GM23338 (cell line): ENCODE results near the gene HSD17B2. TPM values are rescaled to one million over a fixed set of nuclear protein-coding genes. Genes with fewer than 3 reads are reported as not detected.

Experiments
- ATAC-seq: fragments of 200-7000 bp; cut with Tn5 transposase; 3 replicates; pipeline ENCODE4 v1.9.1; 2020
- DNase-seq: peaks from one replicate; pipeline ENCODE4 v3.0.0-alpha.2; 2015; ENCODE audit warnings: low spot score
- H2AFZ ChIP-seq: fragments of 200-600 bp; sonication (generic); 2 replicates; pipeline ENCODE4 v1.8.0; 2016; ENCODE audit warnings: antibody characterized with exemption, mild to moderate bottlenecking, moderate library complexity
- H3F3A ChIP-seq: fragments of 200-600 bp; sonication (generic); replicated peaks from 2 replicates; pipeline ENCODE4 v1.8.0; 2017; ENCODE audit warnings: antibody characterized with exemption, mixed run types, low read depth
- H3K27ac ChIP-seq: fragments of 200-600 bp; sonication (generic); 2 replicates; pipeline ENCODE4 v1.6.1; 2016; ENCODE audit warnings: low read depth
- H3K27me3 ChIP-seq: fragments of 200-600 bp; sonication (generic); 2 replicates; pipeline ENCODE4 v1.8.0; 2016; ENCODE audit warnings: mild to moderate bottlenecking, mixed run types, moderate library complexity; ENCODE audit not compliant: insufficient read depth
- H3K36me3 ChIP-seq: fragments of 200-600 bp; sonication (generic); 2 replicates; pipeline ENCODE4 v1.8.0; 2016; ENCODE audit warnings: mild to moderate bottlenecking; ENCODE audit not compliant: insufficient read depth
- H3K4me1 ChIP-seq: fragments of 200-600 bp; sonication (generic); 2 replicates; pipeline ENCODE4 v1.8.0; 2016; ENCODE audit warnings: mild to moderate bottlenecking, moderate library complexity; ENCODE audit not compliant: insufficient read depth
- H3K4me2 ChIP-seq: fragments of 200-600 bp; sonication (generic); 2 replicates; pipeline ENCODE4 v1.7.1; 2017; ENCODE audit warnings: mixed run types
- H3K4me3 ChIP-seq: fragments of 200-600 bp; sonication (generic); 2 replicates; pipeline ENCODE4 v1.6.1; 2016; ENCODE audit warnings: mixed run types
- H3K79me2 ChIP-seq: fragments of 200-600 bp; sonication (generic); replicated peaks from 2 replicates; pipeline ENCODE4 v1.8.0; 2017; ENCODE audit warnings: mild to moderate bottlenecking; ENCODE audit not compliant: insufficient read depth
- H3K9me2 ChIP-seq: fragments of 200-600 bp; sonication (generic); 2 replicates; pipeline ENCODE4 v1.8.0; 2017; ENCODE audit not compliant: insufficient read depth
- H4K20me1 ChIP-seq: fragments of 200-600 bp; sonication (generic); replicated peaks from 2 replicates; pipeline ENCODE4 v1.8.0; 2017; ENCODE audit warnings: mild to moderate bottlenecking; ENCODE audit not compliant: insufficient read depth
- H3K27ac Mint-ChIP-seq: 2 replicates; pipeline ENCODE4 v1.8.0; 2020; ENCODE audit warnings: inconsistent platforms, mild to moderate bottlenecking, moderate library complexity, mixed read lengths
- H3K27me3 Mint-ChIP-seq: 3 replicates; pipeline ENCODE4 v1.8.0; 2022; ENCODE audit warnings: low read depth, mild to moderate bottlenecking, moderate library complexity, mixed read lengths, inconsistent platforms; ENCODE audit not compliant: insufficient read depth, poor library complexity
- H3K36me3 Mint-ChIP-seq: 3 replicates; pipeline ENCODE4 v1.8.0; 2021; ENCODE audit warnings: low read depth, mild to moderate bottlenecking, inconsistent platforms, moderate library complexity, mixed read lengths
- H3K4me1 Mint-ChIP-seq: 3 replicates; pipeline ENCODE4 v1.8.0; 2020; ENCODE audit warnings: mild to moderate bottlenecking, inconsistent platforms, mixed read lengths
- H3K4me3 Mint-ChIP-seq: 3 replicates; pipeline ENCODE4 v1.8.0; 2021; ENCODE audit warnings: moderate library complexity, mild to moderate bottlenecking, inconsistent platforms, mixed read lengths
- H3K9me3 Mint-ChIP-seq: 3 replicates; pipeline ENCODE4 v1.8.0; 2020; ENCODE audit warnings: moderate library complexity, mild to moderate bottlenecking, inconsistent platforms, mixed read lengths
- CREB1 ChIP-seq: fragments of 250-450 bp; sonication (Bioruptor Pico); IDR thresholded peaks from 2 replicates; pipeline ENCODE4 v1.5.0; 2020; ENCODE audit warnings: low read depth, mild to moderate bottlenecking, moderate library complexity
- CTCF ChIP-seq, 2 experiments: fragments of 200-600 bp in 1 of 2; sonication (generic) in 1 of 2; conservative IDR thresholded peaks; 2 replicates each; pipeline versions ENCODE4 v1.5.1 to v1.6.1; 2016 to 2017; ENCODE audit warnings: antibody characterized with exemption in 2 of 2, low read depth in 2 of 2, mild to moderate bottlenecking in 2 of 2, moderate library complexity in 1 of 2
- ETS1 ChIP-seq: IDR thresholded peaks from 2 replicates; pipeline ENCODE4 v1.6.1; 2016; ENCODE audit warnings: antibody characterized with exemption
- EZH2 ChIP-seq: fragments of 200-600 bp; sonication (generic); IDR thresholded peaks from one replicate; pipeline ENCODE4 v1.8.0; 2017; ENCODE audit warnings: antibody characterized with exemption, mild to moderate bottlenecking, low read depth; ENCODE audit not compliant: unreplicated experiment
- EZH2phosphoT487 ChIP-seq: fragments of 200-600 bp; sonication (generic); IDR thresholded peaks from one replicate; pipeline ENCODE4 v1.8.1; 2018; ENCODE audit warnings: antibody characterized with exemption; ENCODE audit not compliant: unreplicated experiment
- JUNB ChIP-seq: IDR thresholded peaks from one replicate; pipeline ENCODE4 v1.6.1; 2016; ENCODE audit warnings: antibody characterized with exemption; ENCODE audit not compliant: unreplicated experiment
- NANOG ChIP-seq: IDR thresholded peaks from 2 replicates; pipeline ENCODE4 v1.6.1; 2016; ENCODE audit warnings: antibody characterized with exemption, borderline replicate concordance
- POLR2AphosphoS5 ChIP-seq: IDR thresholded peaks from 2 replicates; pipeline ENCODE4 v1.6.1; 2016; ENCODE audit warnings: antibody characterized with exemption, low read depth
- STAT1 ChIP-seq: IDR thresholded peaks from one replicate; pipeline ENCODE4 v1.6.1; 2016; ENCODE audit warnings: antibody characterized with exemption; ENCODE audit not compliant: unreplicated experiment
- ZNF114 ChIP-seq: fragments of 250-450 bp; sonication (Bioruptor Pico); IDR thresholded peaks from 2 replicates; pipeline ENCODE4 v1.5.0; 2020; ENCODE audit warnings: mild to moderate bottlenecking, moderate library complexity
- ZNF331 ChIP-seq: fragments of 250-450 bp; sonication (Bioruptor Pico); IDR thresholded peaks from 2 replicates; pipeline ENCODE4 v1.5.0; 2020; ENCODE audit warnings: low read depth, mild to moderate bottlenecking, moderate library complexity
- ZNF462 ChIP-seq: fragments of 250-450 bp; sonication (Bioruptor Pico); IDR thresholded peaks from 2 replicates; pipeline ENCODE4 v1.5.0; 2020; ENCODE audit warnings: mild to moderate bottlenecking, moderate library complexity
- polyA plus RNA-seq: library from polyadenylated mRNA; unstranded; fragments of >200 nt; fragmentation: Nextera tagmentation; extraction: Ambion mirVana; gene quantifications from 2 replicates; pipeline ENCODE4 v1.2.1, GENCODE V29; 2016
- total RNA-seq: library from RNA; depleted of rRNA; stranded (reverse); fragments of >200 nt; shearing (Covaris generic); gene quantifications from 2 replicates; pipeline ENCODE4 v1.2.3, GENCODE V29; 2014

The HSD17B2 gene
- total and polyA plus RNA-seq, 2 experiments from 2014 or later = 0.29 TPM; not detected in 1

- no peak overlapping the region for H3K4me3 Mint-ChIP-seq
- H3K4me2 ChIP-seq = no peak overlapping the region
- H3F3A ChIP-seq = no peaks in the 10 kb centered on the region
- H3K4me1 ChIP-seq = no peaks in the 10 kb centered on the region
- TF ChIP-seq STAT1 = no peak
- TF ChIP-seq EZH2 = no peak
- TF ChIP-seq CREB1 (CRISPR knock-in tag) = no peak
- TF ChIP-seq JUNB = no peak
- TF ChIP-seq ZNF331 = no peak
- no peak for TF ChIP-seq ZNF114 (CRISPR knock-in tag)
- TF ChIP-seq ZNF462 (CRISPR knock-in tag) = no peak
- TF ChIP-seq POLR2AphosphoS5 = no peak
- no peak for TF ChIP-seq CTCF (conservative IDR thresholded peaks at IDR 0.05; ENCODE audit: low read depth in 2 of 2)
- no peak for TF ChIP-seq ETS1
- TF ChIP-seq EZH2phosphoT487 = no peak
- TF ChIP-seq NANOG = no peak
- no peaks in the 10 kb centered on the region for H3K36me3 ChIP-seq
- no peaks in the 10 kb centered on the region for H3K27me3 ChIP-seq
- H3K27ac ChIP-seq = no peak overlapping the region
- no peak overlapping the region for H3K27ac Mint-ChIP-seq
- H3K79me2 ChIP-seq = no peaks in the 10 kb centered on the region
- H3K9me2 ChIP-seq = peaks cover 4% of the 10 kb centered on the region
- DNase-seq (no peak), ATAC-seq (no peak)
- peaks cover 6% of the 10 kb centered on the region; the same call in 1 of the 3 replicates for H3K36me3 Mint-ChIP-seq
- H2AFZ ChIP-seq = no peak overlapping the region
- H3K4me3 ChIP-seq = no peak overlapping the region
- peaks cover 5% of the 10 kb centered on the region for H3K27me3 Mint-ChIP-seq
- no peaks in the 10 kb centered on the region for H3K4me1 Mint-ChIP-seq
- no peaks in the 10 kb centered on the region for H4K20me1 ChIP-seq
- peaks cover 7% of the 10 kb centered on the region; the same call in 2 of the 3 replicates for H3K9me3 Mint-ChIP-seq
Measured at GRCh38 chr16:82072313-82072712, 37.3 kb downstream of the HSD17B2 start.
